Endometrial microvascular endothelial cells (primary cell): Measurements from ENCODE around the gene ACYP2. TPM values are rescaled to one million over a fixed set of nuclear protein-coding genes. Genes with fewer than 3 reads are reported as not detected.

Experiments used
- in situ Hi-C: cut with HindIII; loops from 2 replicates; pipeline ENCODE4 v1.10.0; 2017; ENCODE audit warnings: low sequenced_read_pairs, low pct_unique_long_range_greater_than_20kb; ENCODE audit errors: inconsistent ontology term
- total RNA-seq: library from RNA; depleted of rRNA; stranded (reverse); fragments of >200 nt; gene quantifications from one replicate; pipeline ENCODE4 v1.2.3, GENCODE V29; 2015; ENCODE audit errors: inconsistent ontology term

The ACYP2 gene
- total RNA-seq, 1 donor from 2014 or later: 1.7 TPM

- in situ Hi-C loops: no loop called here
Measured at GRCh38 chr2:54332386-54332785, 217.0 kb downstream of the ACYP2 start.

- in situ Hi-C loops: no loop called here
Measured at GRCh38 chr2:54336136-54336976, 220.9 kb downstream of the ACYP2 start.

GRCh38 chr2:54336977-54337255 lies 221.5 kb downstream of the ACYP2 start:
- in situ Hi-C loops: no loop called here

- in situ Hi-C loops: no loop called here
Measured at GRCh38 chr2:54341656-54342055, 226.2 kb downstream of the ACYP2 start.

GRCh38 chr2:54342603-54343002 lies 227.2 kb downstream of the ACYP2 start:
- in situ Hi-C loops: no loop called here

- in situ Hi-C loops: no loop called here
Measured at GRCh38 chr2:54347622-54348021, 232.2 kb downstream of the ACYP2 start.

GRCh38 chr2:54348646-54349045 lies 233.2 kb downstream of the ACYP2 start:
- in situ Hi-C loops: no loop called here

- in situ Hi-C loops: no loop called here
Measured at GRCh38 chr2:54350426-54350825, 235.0 kb downstream of the ACYP2 start.

GRCh38 chr2:54353216-54353615 lies 237.8 kb downstream of the ACYP2 start:
- in situ Hi-C loops: no loop called here

Other genes starting within 250 kb of the ACYP2 start
- 69.4 TPM for gene PSME4, start 144.6 kb upstream of the ACYP2 start, total RNA-seq
- gene TSPYL6, start 140.6 kb downstream of the ACYP2 start, total RNA-seq: not detected